Right ventricle myocardium superior (tissue), 1 donor: ENCODE results near the gene ANKRD23. TPM values are rescaled to one million over a fixed set of nuclear protein-coding genes. Genes with fewer than 3 reads are reported as not detected.

Experiments used
- ATAC-seq: fragments of 200-7000 bp; cut with Tn5 transposase; one replicate; pipeline ENCODE4 v1.9.1; 2020; ENCODE audit warnings: mild to moderate bottlenecking; ENCODE audit not compliant: poor library complexity
- DNase-seq: peaks from one replicate; pipeline ENCODE4 v3.0.0-alpha.2; 2020
- intact Hi-C: fragments of 100-400 bp; cut with DNase I; formaldehyde crosslinking; loops from one replicate; pipeline ENCODE4 v1.11.2; 2022
- microRNA-seq: library from miRNA; unstranded; fragments of <30 nt; microRNA quantifications from one replicate; pipeline ENCODE4 v1.2.0, GENCODE V29; 2020
- total RNA-seq: library from RNA; stranded (reverse); fragmentation: NEBNext Ultra II Directional; extraction: Animal tissue kit (Norgen Biotek cat#: 25700); gene quantifications from one replicate; pipeline ENCODE4 v1.2.1, GENCODE V29; 2021
- donor health status: DM: no; HTN: yes; CAD: no; lungs with severe emphysema.

ANKRD23 gene
- total RNA-seq, 1 donor from 2014 or later, result 10.6 TPM

- intact Hi-C loops, result no loop called here
- DNase-seq, result no peak
- ATAC-seq, result peak; percentile 25
These were observed 54.6 kb downstream of the ANKRD23 start for GRCh38 chr2:96789245-96789617.

GRCh38 chr2:96788442-96789244 lies 55.2 kb downstream of the ANKRD23 start:
- intact Hi-C loops, result no loop called here
- DNase-seq (peak; percentile 78), ATAC-seq (peak; percentile 89)

Small RNA genes lying within 50 kb of the gene (microRNA-seq; reads per million reads assigned to microRNA genes)
- gene MIR3127, result 1.9 reads per million

Other genes with a start within 250 kb of the ANKRD23 start
- 31.8 TPM for gene KANSL3, start 205.7 kb downstream of the ANKRD23 start, total RNA-seq
- not detected for gene FER1L5, start 201.3 kb downstream of the ANKRD23 start, total RNA-seq
- gene LMAN2L, start 104.0 kb downstream of the ANKRD23 start, total RNA-seq, result 25.7 TPM
- gene CNNM4, start 83.1 kb downstream of the ANKRD23 start, total RNA-seq, result 31.4 TPM
- gene CNNM3, start 27.8 kb downstream of the ANKRD23 start, total RNA-seq, result 13.5 TPM
- 14.6 TPM for gene ANKRD39, start 14.0 kb upstream of the ANKRD23 start, total RNA-seq
- gene SEMA4C, start 26.1 kb upstream of the ANKRD23 start, total RNA-seq, result 18.2 TPM
- gene FAM178B, start 142.6 kb upstream of the ANKRD23 start, total RNA-seq, result 1.2 TPM